ENCODE measurements around the gene FOXRED1. TPM values are rescaled to one million over a fixed set of nuclear protein-coding genes. Genes with fewer than 3 reads are reported as not detected.

FOXRED1 gene
- total and polyA plus RNA-seq, 2 of the 13 experiments (the other 11 are each of a cell fraction or from before 2014, with no cell fraction given), result 29.6 to 42.9 TPM

DNA sequence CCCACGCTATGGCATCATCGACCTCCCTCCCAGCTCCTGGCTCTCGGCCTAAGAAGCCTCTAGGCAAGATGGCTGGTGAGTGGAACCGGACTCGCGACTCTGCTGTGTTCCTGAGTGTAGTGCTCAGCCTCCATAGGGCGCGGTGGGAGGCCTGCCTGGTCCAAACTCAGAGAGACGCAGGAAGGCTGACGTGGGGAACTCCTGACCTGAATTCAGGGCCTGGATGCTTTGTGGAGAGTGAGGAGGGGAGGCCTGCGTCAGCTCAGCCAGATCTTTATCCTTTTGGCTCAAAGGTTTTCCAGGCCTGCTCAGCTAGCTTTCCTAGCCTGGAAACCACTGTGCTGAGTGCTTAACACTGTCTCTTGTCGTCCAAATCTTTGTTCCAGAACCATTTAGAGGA lies 21.9 kb downstream of the FOXRED1 start:
- BruUV-seq (replicated peaks), result no TSS peak
- Histone ChIP-seq H3K27me3 (ENCODE audit: control insufficient read depth in 1 of 2, insufficient read depth in 2 of 2, low read length in 2 of 2) (no peaks in the 10 kb centered on the region), H3K9ac (ENCODE audit: insufficient read depth, low read depth, low read length) (no peak overlapping the region), H3K79me2 (ENCODE audit: insufficient read depth, low read length) (no peaks in the 10 kb centered on the region), H3K27ac (ENCODE audit: extremely low read length, insufficient read depth, low read length) (no peak overlapping the region), H3K4me1 (ENCODE audit: insufficient read depth, low read length) (no peaks in the 10 kb centered on the region), H4K20me1 (ENCODE audit: insufficient read depth, low read length) (no peaks in the 10 kb centered on the region), H3K4me2 (ENCODE audit: low read depth, low read length) (no peak overlapping the region), H3K36me3 (replicated peaks in 1 of 2; ENCODE audit: control insufficient read depth in 1 of 2, insufficient read depth in 2 of 2, low read length in 2 of 2) (peaks cover 17 to 29% of the 10 kb centered on the region in 2 experiments; a peak in 4 of 5 replicates), H3K4me3 (replicated peaks in 1 of 3; ENCODE audit: insufficient read depth in 1 of 3, low read depth in 2 of 3, low read length in 3 of 3) (no peak overlapping the region), H2AFZ (ENCODE audit: low read length) (no peak overlapping the region), H3K9me3 (ENCODE audit: low read length) (no peaks in the 10 kb centered on the region)
- TF ChIP-seq CREM (IDR thresholded peaks at IDR 0.05) (no peak), CREM (CRISPR knock-in tag; IDR thresholded peaks at IDR 0.05) (no peak), ZNF232 (CRISPR knock-in tag; IDR thresholded peaks at IDR 0.05; ENCODE audit: borderline replicate concordance) (no peak), IRF2 (CRISPR knock-in tag; IDR thresholded peaks at IDR 0.05) (no peak)
- TF ChIP-seq, protein P1, sequence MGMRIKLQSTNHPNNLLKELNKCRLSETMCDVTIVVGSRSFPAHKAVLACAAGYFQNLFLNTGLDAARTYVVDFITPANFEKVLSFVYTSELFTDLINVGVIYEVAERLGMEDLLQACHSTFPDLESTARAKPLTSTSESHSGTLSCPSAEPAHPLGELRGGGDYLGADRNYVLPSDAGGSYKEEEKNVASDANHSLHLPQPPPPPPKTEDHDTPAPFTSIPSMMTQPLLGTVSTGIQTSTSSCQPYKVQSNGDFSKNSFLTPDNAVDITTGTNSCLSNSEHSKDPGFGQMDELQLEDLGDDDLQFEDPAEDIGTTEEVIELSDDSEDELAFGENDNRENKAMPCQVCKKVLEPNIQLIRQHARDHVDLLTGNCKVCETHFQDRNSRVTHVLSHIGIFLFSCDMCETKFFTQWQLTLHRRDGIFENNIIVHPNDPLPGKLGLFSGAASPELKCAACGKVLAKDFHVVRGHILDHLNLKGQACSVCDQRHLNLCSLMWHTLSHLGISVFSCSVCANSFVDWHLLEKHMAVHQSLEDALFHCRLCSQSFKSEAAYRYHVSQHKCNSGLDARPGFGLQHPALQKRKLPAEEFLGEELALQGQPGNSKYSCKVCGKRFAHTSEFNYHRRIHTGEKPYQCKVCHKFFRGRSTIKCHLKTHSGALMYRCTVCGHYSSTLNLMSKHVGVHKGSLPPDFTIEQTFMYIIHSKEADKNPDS (CRISPR knock-in tag; IDR thresholded peaks at IDR 0.05), result no peak
- POLR2A ChIA-PET, result no interaction called here
- in situ Hi-C loops (cut with HindIII; ENCODE audit: extremely low pct_ligation_motif_present, low pct_unique_long_range_greater_than_20kb) (no loop called here), intact Hi-C loops (cut with micrococcal nuclease; ENCODE audit: unreplicated experiment) (no loop called here)
- WGBS (ENCODE audit: low lambda C conversion rate), result 95% methylated on average over 11 of the region's 12 CpGs
- DNase-seq (ENCODE audit: low spot score) (no peak), ATAC-seq (no peak), FAIRE-seq (no peak)
- CTCF ChIA-PET (ENCODE audit: low intra/inter-chr PET ratio, low total read pairs), result no interaction called here

DNA sequence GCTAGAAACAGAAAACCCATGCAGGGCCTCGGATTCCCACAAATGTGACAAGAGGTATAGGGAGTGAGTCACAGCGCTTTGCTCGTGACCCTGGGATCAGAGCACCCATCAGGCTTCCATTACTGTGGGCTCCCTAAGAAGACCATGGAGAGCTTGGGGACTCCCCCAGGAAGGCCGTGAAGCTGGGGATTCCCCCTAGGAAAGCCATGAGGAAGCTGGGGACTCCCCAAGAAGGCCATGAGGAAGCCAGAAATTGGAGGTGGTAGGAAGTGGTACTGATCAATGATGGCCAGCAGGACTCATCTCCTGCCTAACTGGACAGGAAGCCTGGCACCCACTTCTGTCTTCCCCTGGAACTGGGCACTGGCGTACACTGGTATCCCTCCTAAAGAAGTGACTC lies 24.8 kb downstream of the FOXRED1 start:
- H3K36me3 ChIP-seq (replicated peaks in 1 of 2; ENCODE audit: control insufficient read depth in 1 of 2, insufficient read depth in 2 of 2, low read length in 2 of 2), result peaks cover 17 to 25% of the 10 kb centered on the region in 2 experiments; a peak in 4 of 5 replicates
- ChIA-PET CTCF (ENCODE audit: low intra/inter-chr PET ratio, low total read pairs) (no interaction called here), POLR2A (interaction anchor here (1.4 kb wide), 1 partner anchor 10 kb away, joined by 7 read pairs; the partner anchor contains the start of gene DCPS)
- no peak overlapping the region for H3K9ac ChIP-seq (ENCODE audit: insufficient read depth, low read depth, low read length)
- no peaks in the 10 kb centered on the region for H3K9me3 ChIP-seq (ENCODE audit: low read length)
- H3K4me3 ChIP-seq (replicated peaks in 1 of 3; ENCODE audit: insufficient read depth in 1 of 3, low read depth in 2 of 3, low read length in 3 of 3), result no peak overlapping the region
- H4K20me1 ChIP-seq (ENCODE audit: insufficient read depth, low read length), result no peaks in the 10 kb centered on the region
- H3K4me1 ChIP-seq (ENCODE audit: insufficient read depth, low read length), result no peaks in the 10 kb centered on the region
- no peak overlapping the region for H3K27ac ChIP-seq (ENCODE audit: extremely low read length, insufficient read depth, low read length)
- WGBS (ENCODE audit: low lambda C conversion rate), result 93% methylated on average over 3 of the region's 5 CpGs
- in situ Hi-C loops (cut with HindIII; ENCODE audit: extremely low pct_ligation_motif_present, low pct_unique_long_range_greater_than_20kb), result no loop called here
- no peak overlapping the region for H2AFZ ChIP-seq (ENCODE audit: low read length)
- no peaks in the 10 kb centered on the region for H3K27me3 ChIP-seq (ENCODE audit: control insufficient read depth in 1 of 2, insufficient read depth in 2 of 2, low read length in 2 of 2)
- intact Hi-C loops (cut with micrococcal nuclease; ENCODE audit: unreplicated experiment), result no loop called here
- H3K4me2 ChIP-seq (ENCODE audit: low read depth, low read length), result no peak overlapping the region
- FAIRE-seq (no peak), DNase-seq (ENCODE audit: low spot score) (no peak), ATAC-seq (peak; percentile 35; the same call in 2 of the 3 replicates)
- TF ChIP-seq, protein P2, sequence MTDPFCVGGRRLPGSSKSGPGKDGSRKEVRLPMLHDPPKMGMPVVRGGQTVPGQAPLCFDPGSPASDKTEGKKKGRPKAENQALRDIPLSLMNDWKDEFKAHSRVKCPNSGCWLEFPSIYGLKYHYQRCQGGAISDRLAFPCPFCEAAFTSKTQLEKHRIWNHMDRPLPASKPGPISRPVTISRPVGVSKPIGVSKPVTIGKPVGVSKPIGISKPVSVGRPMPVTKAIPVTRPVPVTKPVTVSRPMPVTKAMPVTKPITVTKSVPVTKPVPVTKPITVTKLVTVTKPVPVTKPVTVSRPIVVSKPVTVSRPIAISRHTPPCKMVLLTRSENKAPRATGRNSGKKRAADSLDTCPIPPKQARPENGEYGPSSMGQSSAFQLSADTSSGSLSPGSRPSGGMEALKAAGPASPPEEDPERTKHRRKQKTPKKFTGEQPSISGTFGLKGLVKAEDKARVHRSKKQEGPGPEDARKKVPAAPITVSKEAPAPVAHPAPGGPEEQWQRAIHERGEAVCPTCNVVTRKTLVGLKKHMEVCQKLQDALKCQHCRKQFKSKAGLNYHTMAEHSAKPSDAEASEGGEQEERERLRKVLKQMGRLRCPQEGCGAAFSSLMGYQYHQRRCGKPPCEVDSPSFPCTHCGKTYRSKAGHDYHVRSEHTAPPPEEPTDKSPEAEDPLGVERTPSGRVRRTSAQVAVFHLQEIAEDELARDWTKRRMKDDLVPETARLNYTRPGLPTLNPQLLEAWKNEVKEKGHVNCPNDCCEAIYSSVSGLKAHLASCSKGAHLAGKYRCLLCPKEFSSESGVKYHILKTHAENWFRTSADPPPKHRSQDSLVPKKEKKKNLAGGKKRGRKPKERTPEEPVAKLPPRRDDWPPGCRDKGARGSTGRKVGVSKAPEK (CRISPR knock-in tag; IDR thresholded peaks at IDR 0.05; ENCODE audit: borderline replicate concordance), result no peak
- TF ChIP-seq ZFYVE20 (CRISPR knock-in tag; IDR thresholded peaks at IDR 0.05; ENCODE audit: borderline replicate concordance, low read depth), result no peak
- no peak for TF ChIP-seq ZNF792 (CRISPR knock-in tag; IDR thresholded peaks at IDR 0.05)
- no peak for TF ChIP-seq ZNF354B (CRISPR knock-in tag; IDR thresholded peaks at IDR 0.05)
- H3K79me2 ChIP-seq (ENCODE audit: insufficient read depth, low read length), result no peaks in the 10 kb centered on the region
- BruUV-seq (replicated peaks), result no TSS peak

Measured in HepG2 (cell line).